GM12872 (cell line): ENCODE data around the gene MCF2L2.

Experiments used
- CTCF ChIP-seq: IDR thresholded peaks from 3 replicates; pipeline ENCODE4 v1.5.1; 2011; ENCODE audit warnings: low read depth, mild to moderate bottlenecking, low read length, moderate library complexity; ENCODE audit not compliant: insufficient read depth

MCF2L2 gene

GRCh38 chr3:183211352-183211751 lies 217.1 kb downstream of the MCF2L2 start:
- TF ChIP-seq CTCF, result no peak

- no peak for TF ChIP-seq CTCF
Measured at GRCh38 chr3:183210862-183211341, 217.5 kb downstream of the MCF2L2 start.

GRCh38 chr3:183210341-183210740 lies 218.1 kb downstream of the MCF2L2 start:
- TF ChIP-seq CTCF, result no peak

GRCh38 chr3:183208800-183209199 lies 219.6 kb downstream of the MCF2L2 start:
- no peak for TF ChIP-seq CTCF

GRCh38 chr3:183208260-183208659 lies 220.2 kb downstream of the MCF2L2 start:
- no peak for TF ChIP-seq CTCF

- no peak for TF ChIP-seq CTCF
Measured at GRCh38 chr3:183203670-183204069, 224.7 kb downstream of the MCF2L2 start.

GRCh38 chr3:183202004-183202722 lies 226.3 kb downstream of the MCF2L2 start:
- no peak for TF ChIP-seq CTCF
